ENCODE data around the gene EFNB1. TPM values are rescaled to one million over a fixed set of nuclear protein-coding genes. Genes with fewer than 3 reads are reported as not detected.

Gene EFNB1
- total RNA-seq, 1 donor from 2014 or later, result 5.9 TPM

- H3K36me3 Mint-ChIP-seq (ENCODE audit: unreplicated experiment), result no peaks in the 10 kb centered on the region
- peaks cover 2% of the 10 kb centered on the region for H3K9me3 Mint-ChIP-seq (ENCODE audit: unreplicated experiment)
- peaks cover 6% of the 10 kb centered on the region for H3K27me3 Mint-ChIP-seq (ENCODE audit: unreplicated experiment)
- no peak for DNase-seq
- no peak overlapping the region for H3K4me3 Mint-ChIP-seq (ENCODE audit: unreplicated experiment)
- no peak for TF ChIP-seq CTCF (IDR thresholded peaks at IDR 0.05; ENCODE audit: partially characterized antibody, unreplicated experiment)
- peaks cover 7% of the 10 kb centered on the region for H3K4me1 Mint-ChIP-seq (ENCODE audit: low read depth, unreplicated experiment)
- no peak overlapping the region for H3K27ac Mint-ChIP-seq (ENCODE audit: unreplicated experiment)
Measured at GRCh38 chrX:68834371-68835103, 5.7 kb downstream of the EFNB1 start.

GRCh38 chrX:68835104-68835442 lies 6.3 kb downstream of the EFNB1 start:
- peaks cover 2% of the 10 kb centered on the region for H3K9me3 Mint-ChIP-seq (ENCODE audit: unreplicated experiment)
- TF ChIP-seq CTCF (IDR thresholded peaks at IDR 0.05; ENCODE audit: partially characterized antibody, unreplicated experiment), result no peak
- peaks cover 7% of the 10 kb centered on the region for H3K4me1 Mint-ChIP-seq (ENCODE audit: low read depth, unreplicated experiment)
- H3K4me3 Mint-ChIP-seq (ENCODE audit: unreplicated experiment), result no peak overlapping the region
- H3K36me3 Mint-ChIP-seq (ENCODE audit: unreplicated experiment), result no peaks in the 10 kb centered on the region
- no peak for DNase-seq
- peaks cover 6% of the 10 kb centered on the region for H3K27me3 Mint-ChIP-seq (ENCODE audit: unreplicated experiment)
- H3K27ac Mint-ChIP-seq (ENCODE audit: unreplicated experiment), result no peak overlapping the region

GRCh38 chrX:68835468-68835867 lies 6.6 kb downstream of the EFNB1 start:
- H3K4me3 Mint-ChIP-seq (ENCODE audit: unreplicated experiment), result no peak overlapping the region
- DNase-seq, result no peak
- H3K9me3 Mint-ChIP-seq (ENCODE audit: unreplicated experiment), result peaks cover 2% of the 10 kb centered on the region
- no peaks in the 10 kb centered on the region for H3K36me3 Mint-ChIP-seq (ENCODE audit: unreplicated experiment)
- peaks cover 7% of the 10 kb centered on the region for H3K4me1 Mint-ChIP-seq (ENCODE audit: low read depth, unreplicated experiment)
- H3K27ac Mint-ChIP-seq (ENCODE audit: unreplicated experiment), result no peak overlapping the region
- peaks cover 6% of the 10 kb centered on the region for H3K27me3 Mint-ChIP-seq (ENCODE audit: unreplicated experiment)
- TF ChIP-seq CTCF (IDR thresholded peaks at IDR 0.05; ENCODE audit: partially characterized antibody, unreplicated experiment), result no peak

DNA sequence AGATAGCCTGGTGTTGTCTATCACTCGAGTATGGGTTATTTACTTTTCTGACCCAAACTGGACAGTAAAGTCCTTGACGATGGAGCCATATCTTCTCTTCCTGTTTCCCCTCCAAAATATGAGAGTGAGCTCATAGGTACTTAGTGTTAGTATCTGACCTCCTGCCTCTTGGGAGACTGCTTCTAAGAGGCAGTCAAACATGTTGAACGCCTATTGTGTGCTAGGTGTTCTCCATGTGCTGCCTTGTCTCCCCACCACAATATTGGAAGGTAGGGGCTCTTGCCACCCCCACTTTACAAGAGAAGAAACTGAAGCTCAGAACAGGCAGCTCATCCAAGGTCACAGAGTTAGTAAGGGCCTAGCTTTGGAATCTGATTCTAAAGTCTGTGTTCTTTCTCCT lies 8.3 kb downstream of the EFNB1 start:
- DNase-seq, result no peak
- Mint-ChIP-seq H3K4me3 (ENCODE audit: unreplicated experiment) (no peak overlapping the region), H3K4me1 (ENCODE audit: low read depth, unreplicated experiment) (peaks cover 5% of the 10 kb centered on the region), H3K9me3 (ENCODE audit: unreplicated experiment) (peaks cover 3% of the 10 kb centered on the region), H3K36me3 (ENCODE audit: unreplicated experiment) (no peaks in the 10 kb centered on the region), H3K27ac (ENCODE audit: unreplicated experiment) (no peak overlapping the region), H3K27me3 (ENCODE audit: unreplicated experiment) (peaks cover 5% of the 10 kb centered on the region)
- TF ChIP-seq CTCF (IDR thresholded peaks at IDR 0.05; ENCODE audit: partially characterized antibody, unreplicated experiment), result no peak

GRCh38 chrX:68838571-68838910 lies 9.7 kb downstream of the EFNB1 start:
- Mint-ChIP-seq H3K9me3 (ENCODE audit: unreplicated experiment) (peaks cover 3% of the 10 kb centered on the region), H3K4me1 (ENCODE audit: low read depth, unreplicated experiment) (peaks cover 2% of the 10 kb centered on the region), H3K27ac (ENCODE audit: unreplicated experiment) (no peak overlapping the region), H3K36me3 (ENCODE audit: unreplicated experiment) (no peaks in the 10 kb centered on the region), H3K27me3 (ENCODE audit: unreplicated experiment) (peaks cover 2% of the 10 kb centered on the region), H3K4me3 (ENCODE audit: unreplicated experiment) (no peak overlapping the region)
- DNase-seq, result no peak
- TF ChIP-seq CTCF (IDR thresholded peaks at IDR 0.05; ENCODE audit: partially characterized antibody, unreplicated experiment), result no peak

Data from glutamatergic neuron (in vitro differentiated cells).